ENCODE measurements around the gene OSGIN1.
"Not testable (repeated sequence)": the region's sequence is repeated elsewhere in the genome, so short reads cannot be mapped to it uniquely, and the experiment has no call there.

The OSGIN1 gene

GRCh38 chr16:83945587-83945986 is 7.5 kb upstream of the OSGIN1 start:
- no peaks in the 10 kb centered on the region for H3K27me3 ChIP-seq (ENCODE audit: low read depth, low read length)
- H3K4me1 ChIP-seq (ENCODE audit: control insufficient read depth in 1 of 2, insufficient read depth in 2 of 2, low read length in 2 of 2): no peaks in the 10 kb centered on the region
- no peak overlapping the region for H3K4me3 ChIP-seq (ENCODE audit: low read depth in 1 of 2, low read length in 2 of 2)
- no peaks in the 10 kb centered on the region for H3K36me3 ChIP-seq (ENCODE audit: control insufficient read depth in 1 of 2, insufficient read depth in 2 of 2, low read length in 2 of 2)
- H3K9me3 ChIP-seq (ENCODE audit: control insufficient read depth in 1 of 2, low read length in 2 of 2): no peaks in the 10 kb centered on the region
- H3K27ac ChIP-seq (ENCODE audit: low read length): no peak overlapping the region

DNA sequence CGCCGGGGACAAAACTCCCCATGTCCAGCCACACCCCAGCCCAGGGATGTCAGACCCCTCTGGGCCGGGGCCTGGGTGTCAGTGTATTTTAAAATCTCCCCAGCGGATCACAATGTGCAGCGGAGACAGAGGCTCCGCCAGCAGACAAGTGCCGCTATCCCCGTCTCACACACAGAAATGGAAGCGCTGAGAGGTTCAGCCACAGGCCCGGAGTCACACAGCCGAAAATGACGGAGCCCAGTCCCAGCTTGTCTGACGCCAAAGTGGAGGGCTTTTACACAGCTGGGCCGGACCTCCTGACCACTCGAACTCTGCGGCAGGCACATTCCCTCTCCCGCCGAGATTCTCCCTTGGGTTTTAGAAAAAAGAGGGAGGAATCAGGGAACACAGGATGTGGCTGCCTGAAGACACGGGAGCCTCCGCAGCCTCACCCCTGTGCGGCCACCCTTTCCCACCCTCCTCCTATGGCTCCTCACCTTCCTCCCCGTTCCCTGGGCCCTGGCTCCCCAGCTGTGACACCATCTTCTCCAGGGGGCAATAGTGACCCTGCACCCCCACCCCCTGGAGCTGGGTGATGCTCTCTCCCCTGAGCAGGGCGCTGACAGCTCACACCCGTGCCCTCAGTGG is 6.8 kb upstream of the OSGIN1 start:
- H3K9me3 ChIP-seq (ENCODE audit: control insufficient read depth in 1 of 2, low read length in 2 of 2): no peaks in the 10 kb centered on the region
- no peaks in the 10 kb centered on the region for H3K27me3 ChIP-seq (ENCODE audit: low read depth, low read length)
- no peaks in the 10 kb centered on the region for H3K4me1 ChIP-seq (ENCODE audit: control insufficient read depth in 1 of 2, insufficient read depth in 2 of 2, low read length in 2 of 2)
- no peak overlapping the region for H3K4me3 ChIP-seq (ENCODE audit: low read depth in 1 of 2, low read length in 2 of 2)
- no peaks in the 10 kb centered on the region for H3K36me3 ChIP-seq (ENCODE audit: control insufficient read depth in 1 of 2, insufficient read depth in 2 of 2, low read length in 2 of 2)
- no peak overlapping the region for H3K27ac ChIP-seq (ENCODE audit: low read length)

DNA sequence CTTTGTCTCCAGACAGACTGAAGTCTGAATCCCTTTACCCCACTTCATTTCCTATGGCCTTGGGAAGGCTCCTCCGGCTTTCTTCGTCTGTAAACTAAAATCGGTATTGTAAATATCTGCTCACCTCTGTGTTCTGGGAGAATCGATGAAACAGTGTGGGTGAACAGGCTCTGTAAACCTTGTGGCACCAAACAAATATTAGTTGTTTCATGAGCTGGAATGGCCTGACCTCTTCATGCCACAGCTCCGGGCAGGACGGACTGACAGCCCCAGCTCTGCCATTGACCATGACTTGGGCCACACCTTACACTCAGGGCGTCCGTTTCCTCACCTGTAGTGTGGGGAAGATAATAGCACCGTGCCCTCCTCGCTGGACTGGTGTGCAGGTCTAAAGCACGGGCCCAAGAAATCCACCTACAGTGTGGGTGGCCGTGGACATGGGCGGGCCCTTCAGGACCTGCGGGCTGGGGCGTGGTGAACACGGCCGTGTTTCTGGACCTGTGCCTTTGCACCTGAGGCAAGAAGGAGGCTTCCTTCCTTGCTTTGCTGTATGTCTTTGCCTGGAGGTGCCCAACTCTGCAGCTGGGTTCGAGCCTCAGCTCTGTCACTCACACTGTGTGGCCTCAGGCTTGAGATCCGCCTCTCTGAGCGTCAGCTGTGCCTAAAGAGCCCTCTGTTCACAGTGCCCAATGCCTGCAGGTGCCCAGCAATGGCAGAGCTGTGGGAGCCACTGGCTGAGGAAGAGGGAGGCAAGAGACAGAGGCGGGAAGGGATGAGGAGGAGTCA is 6.1 kb upstream of the OSGIN1 start:
- Histone ChIP-seq H3K9me3 (ENCODE audit: control insufficient read depth in 1 of 2, low read length in 2 of 2) (no peaks in the 10 kb centered on the region), H3K4me3 (ENCODE audit: low read depth in 1 of 2, low read length in 2 of 2) (no peak overlapping the region), H3K27me3 (ENCODE audit: low read depth, low read length) (no peaks in the 10 kb centered on the region), H3K27ac (ENCODE audit: low read length) (no peak overlapping the region), H3K4me1 (ENCODE audit: control insufficient read depth in 1 of 2, insufficient read depth in 2 of 2, low read length in 2 of 2) (no peaks in the 10 kb centered on the region), H3K36me3 (ENCODE audit: control insufficient read depth in 1 of 2, insufficient read depth in 2 of 2, low read length in 2 of 2) (no peaks in the 10 kb centered on the region)

- peaks cover 4% of the 10 kb centered on the region in 2 donors for H3K4me1 ChIP-seq (ENCODE audit: control insufficient read depth in 1 of 2, insufficient read depth in 2 of 2, low read length in 2 of 2)
- H3K27ac ChIP-seq (ENCODE audit: low read length): no peak overlapping the region
- H3K4me3 ChIP-seq (ENCODE audit: low read depth in 1 of 2, low read length in 2 of 2): no peak overlapping the region
- H3K27me3 ChIP-seq (ENCODE audit: low read depth, low read length): no peaks in the 10 kb centered on the region
- H3K9me3 ChIP-seq (ENCODE audit: control insufficient read depth in 1 of 2, low read length in 2 of 2): no peaks in the 10 kb centered on the region
- no peaks in the 10 kb centered on the region for H3K36me3 ChIP-seq (ENCODE audit: control insufficient read depth in 1 of 2, insufficient read depth in 2 of 2, low read length in 2 of 2)
Observed at GRCh38 chr16:83947642-83948234, 5.3 kb upstream of the OSGIN1 start.

DNA sequence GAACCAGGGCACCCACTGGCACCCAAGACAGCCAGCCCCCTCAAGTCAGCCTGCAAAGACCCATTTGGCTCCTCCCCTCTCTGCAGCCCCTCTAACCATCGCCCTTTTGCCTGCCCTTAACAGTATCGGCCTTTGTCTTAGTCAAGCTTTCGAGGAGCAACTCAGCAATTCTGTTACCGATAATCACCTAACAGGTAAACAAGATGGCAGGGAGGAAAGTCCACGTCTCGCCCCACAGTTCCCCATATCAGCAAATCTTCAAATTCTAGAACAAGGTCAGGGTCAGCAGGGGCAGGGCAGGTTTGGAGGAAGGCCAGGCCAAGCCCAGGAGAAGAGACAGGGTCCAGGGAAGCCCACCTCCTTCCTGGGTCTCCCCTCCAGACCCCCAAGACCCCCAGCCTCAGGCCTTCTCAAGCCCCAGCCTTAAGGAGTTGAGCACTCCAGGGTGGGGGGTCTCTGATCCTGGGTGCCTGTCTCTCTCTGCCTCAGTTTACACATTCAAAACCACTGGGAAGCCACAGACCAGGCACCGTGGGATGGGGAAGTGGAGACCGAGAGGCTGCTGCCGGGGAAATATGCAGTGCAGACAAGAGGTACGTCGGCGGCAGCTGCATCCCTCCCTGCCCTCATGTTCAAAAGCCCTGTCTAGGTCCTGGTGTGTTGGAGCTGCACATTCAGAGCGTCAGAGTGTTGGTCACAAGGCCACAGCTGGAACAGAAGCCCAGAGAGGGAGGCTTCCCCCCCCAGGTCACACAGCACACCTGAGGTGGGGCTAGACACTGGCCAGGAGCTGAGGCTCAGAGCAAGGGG is 3.9 kb upstream of the OSGIN1 start:
- H3K27ac ChIP-seq (ENCODE audit: low read length): no peak overlapping the region

DNA sequence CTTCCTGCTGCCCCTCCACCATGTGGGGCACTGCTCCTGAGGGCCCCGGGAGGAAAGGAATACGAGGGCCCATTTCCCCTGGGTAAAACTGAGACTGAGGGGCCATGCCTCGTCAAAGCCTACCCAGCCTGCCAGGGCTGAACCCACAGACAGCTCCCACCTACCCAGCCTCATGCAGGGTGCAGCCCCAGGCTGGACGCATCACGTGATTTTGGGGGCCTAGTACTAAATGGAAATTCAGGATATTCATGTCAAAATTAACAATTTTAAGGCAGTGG is 3.4 kb upstream of the OSGIN1 start:
- Histone ChIP-seq H3K27me3 (ENCODE audit: low read depth, low read length) (no peaks in the 10 kb centered on the region), H3K36me3 (ENCODE audit: control insufficient read depth in 1 of 2, insufficient read depth in 2 of 2, low read length in 2 of 2) (no peaks in the 10 kb centered on the region), H3K4me3 (ENCODE audit: low read depth in 1 of 2, low read length in 2 of 2) (no peak overlapping the region), H3K4me1 (ENCODE audit: control insufficient read depth in 1 of 2, insufficient read depth in 2 of 2, low read length in 2 of 2) (peaks cover 10 to 18% of the 10 kb centered on the region in 2 donors), H3K9me3 (ENCODE audit: control insufficient read depth in 1 of 2, low read length in 2 of 2) (no peaks in the 10 kb centered on the region), H3K27ac (ENCODE audit: low read length) (no peak overlapping the region)

More for the DNA sequence above, 3.9 kb upstream of the OSGIN1 start:
- Histone ChIP-seq H3K9me3 (ENCODE audit: control insufficient read depth in 1 of 2, low read length in 2 of 2) (no peaks in the 10 kb centered on the region), H3K27me3 (ENCODE audit: low read depth, low read length) (no peaks in the 10 kb centered on the region), H3K4me3 (ENCODE audit: low read depth in 1 of 2, low read length in 2 of 2) (no peak overlapping the region), H3K4me1 (ENCODE audit: control insufficient read depth in 1 of 2, insufficient read depth in 2 of 2, low read length in 2 of 2) (peaks cover 10 to 13% of the 10 kb centered on the region in 2 donors), H3K36me3 (ENCODE audit: control insufficient read depth in 1 of 2, insufficient read depth in 2 of 2, low read length in 2 of 2) (no peaks in the 10 kb centered on the region)

DNA sequence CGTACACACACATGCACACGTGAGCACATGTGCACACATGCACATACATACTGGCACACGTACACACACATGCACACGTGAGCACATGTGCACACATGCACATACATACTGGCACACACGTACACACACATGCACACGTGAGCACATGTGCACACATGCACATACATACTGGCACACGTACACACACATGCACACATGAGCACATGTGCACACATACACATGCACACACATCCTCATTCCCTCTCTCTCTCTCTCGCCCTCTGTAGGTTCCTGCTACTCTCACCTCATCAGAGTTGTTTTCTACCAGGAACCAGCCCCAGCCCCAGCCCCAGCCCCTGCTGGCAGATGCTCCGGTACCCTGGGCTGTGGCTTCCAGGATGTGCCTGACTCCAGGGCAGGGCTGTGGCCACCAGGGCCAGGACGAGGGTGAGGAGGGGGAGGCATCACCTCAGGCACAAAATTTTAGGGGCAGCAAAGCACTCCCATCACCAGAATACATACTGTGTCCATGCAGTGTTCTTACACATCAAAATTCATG is 2.1 kb upstream of the OSGIN1 start:
- not testable (repeated sequence) for H3K27ac ChIP-seq (ENCODE audit: low read length); H3K27me3 ChIP-seq (ENCODE audit: low read depth, low read length)

DNA sequence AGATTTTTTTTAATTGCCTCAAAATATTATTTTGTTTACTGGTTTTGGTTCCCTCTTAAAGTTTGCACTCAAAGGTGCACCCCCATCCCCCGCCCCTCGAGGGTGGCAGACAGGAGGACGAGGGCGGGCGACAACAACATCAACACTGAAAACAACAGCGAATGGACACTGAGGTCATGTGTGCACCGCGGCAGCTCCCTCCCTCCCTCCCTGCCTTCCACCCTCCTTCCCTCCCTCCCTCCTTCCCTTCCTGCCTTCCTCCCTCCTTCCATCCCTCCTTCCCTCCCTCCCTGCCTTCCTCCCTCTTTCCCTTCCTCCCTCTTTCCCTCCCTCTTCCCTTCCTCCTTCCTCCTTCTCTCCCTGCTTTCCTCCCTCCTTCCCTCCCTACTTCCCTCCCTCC is 1.5 kb upstream of the OSGIN1 start:
- Histone ChIP-seq H3K4me3 (ENCODE audit: low read depth in 1 of 2, low read length in 2 of 2) (no peak overlapping the region), H3K36me3 (ENCODE audit: control insufficient read depth in 1 of 2, insufficient read depth in 2 of 2, low read length in 2 of 2) (no peaks in the 10 kb centered on the region), H3K27ac (ENCODE audit: low read length) (no peak overlapping the region), H3K4me1 (ENCODE audit: control insufficient read depth in 1 of 2, insufficient read depth in 2 of 2, low read length in 2 of 2) (peaks cover 10 to 26% of the 10 kb centered on the region in 2 donors), H3K9me3 (ENCODE audit: control insufficient read depth in 1 of 2, low read length in 2 of 2) (no peaks in the 10 kb centered on the region), H3K27me3 (ENCODE audit: low read depth, low read length) (no peaks in the 10 kb centered on the region)

More for the DNA sequence above, 2.1 kb upstream of the OSGIN1 start:
- H3K9me3 ChIP-seq (ENCODE audit: control insufficient read depth in 1 of 2, low read length in 2 of 2); H3K4me3 ChIP-seq (ENCODE audit: low read depth in 1 of 2, low read length in 2 of 2); H3K36me3 ChIP-seq (ENCODE audit: control insufficient read depth in 1 of 2, insufficient read depth in 2 of 2, low read length in 2 of 2): not testable (repeated sequence)
- H3K4me1 ChIP-seq (ENCODE audit: control insufficient read depth in 1 of 2, insufficient read depth in 2 of 2, low read length in 2 of 2): peaks cover 10 to 26% of the 10 kb centered on the region in 2 donors

GRCh38 chr16:83952587-83952939 is 477 bp upstream of the OSGIN1 start:
- peak overlapping the region; percentile 33 to 72 for H3K4me3 ChIP-seq (ENCODE audit: low read depth in 1 of 2, low read length in 2 of 2)

DNA sequence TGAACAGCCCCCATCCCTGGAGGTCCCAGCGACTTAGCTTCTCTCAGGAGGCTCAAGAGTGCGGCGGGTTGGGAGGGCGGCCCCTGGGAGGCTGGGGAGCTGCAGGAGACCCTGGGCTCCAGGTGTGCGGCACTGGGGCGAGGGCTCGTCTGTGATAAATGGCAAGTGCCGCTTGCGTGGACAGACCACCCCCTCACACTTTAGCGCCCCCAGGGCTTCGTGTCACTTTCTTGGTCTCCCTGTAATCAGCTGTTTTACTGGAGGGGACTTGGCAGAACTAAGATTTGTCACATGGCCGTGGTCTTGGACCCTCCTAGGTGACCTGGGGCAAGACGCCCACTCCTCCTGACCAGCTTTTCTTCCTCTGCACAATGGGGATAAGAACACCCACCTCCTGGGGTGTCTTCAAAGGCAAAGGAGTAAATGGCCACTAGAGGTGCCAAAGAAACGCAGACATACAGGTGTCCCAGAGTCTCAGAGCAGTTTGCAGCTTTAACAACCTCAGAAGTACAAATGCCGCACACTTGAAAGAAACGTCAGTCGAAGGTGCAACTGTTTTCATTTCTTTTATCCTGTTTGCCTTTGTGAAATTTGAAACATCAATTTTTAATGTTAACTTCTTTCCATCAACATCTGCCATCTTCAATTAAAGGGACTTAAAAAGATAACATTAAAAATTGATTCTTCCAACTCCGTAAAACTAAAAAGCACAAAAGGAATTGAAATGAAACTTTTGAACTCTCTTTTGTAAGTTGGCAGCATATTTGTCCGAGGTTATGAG is 946 bp downstream of the OSGIN1 start:
- Histone ChIP-seq H3K4me1 (ENCODE audit: control insufficient read depth in 1 of 2, insufficient read depth in 2 of 2, low read length in 2 of 2) (peaks cover 10 to 26% of the 10 kb centered on the region in 2 donors), H3K9me3 (ENCODE audit: control insufficient read depth in 1 of 2, low read length in 2 of 2) (no peaks in the 10 kb centered on the region), H3K36me3 (ENCODE audit: control insufficient read depth in 1 of 2, insufficient read depth in 2 of 2, low read length in 2 of 2) (peaks cover 4 to 5% of the 10 kb centered on the region in 2 donors), H3K27me3 (ENCODE audit: low read depth, low read length) (no peaks in the 10 kb centered on the region), H3K27ac (ENCODE audit: low read length) (peak overlapping the region; percentile 87), H3K4me3 (ENCODE audit: low read depth in 1 of 2, low read length in 2 of 2) (peak overlapping the region; percentile 68 to 72)

More at GRCh38 chr16:83952587-83952939, 477 bp upstream of the OSGIN1 start:
- Histone ChIP-seq H3K36me3 (ENCODE audit: control insufficient read depth in 1 of 2, insufficient read depth in 2 of 2, low read length in 2 of 2) (no peaks in the 10 kb centered on the region), H3K27me3 (ENCODE audit: low read depth, low read length) (no peaks in the 10 kb centered on the region), H3K9me3 (ENCODE audit: control insufficient read depth in 1 of 2, low read length in 2 of 2) (no peaks in the 10 kb centered on the region), H3K27ac (ENCODE audit: low read length) (no peak overlapping the region), H3K4me1 (ENCODE audit: control insufficient read depth in 1 of 2, insufficient read depth in 2 of 2, low read length in 2 of 2) (peaks cover 10 to 26% of the 10 kb centered on the region in 2 donors)
